Colonic mucosa (tissue), 4 donors: ENCODE results near the gene ZNF600. TPM values are rescaled to one million over a fixed set of nuclear protein-coding genes. Genes with fewer than 3 reads are reported as not detected.
"Not testable (repeated sequence)": the region's sequence is repeated elsewhere in the genome, so short reads cannot be mapped to it uniquely, and the experiment has no call there.

ENCODE experiments used
- DNase-seq: peaks from one replicate; pipeline ENCODE4 v3.0.0-alpha.2; 2020
- H3K27ac ChIP-seq: fragments of 200-600 bp; one replicate; pipeline ENCODE4 v1.8.0; 2021
- H3K27me3 ChIP-seq: fragments of 200-600 bp; one replicate; pipeline ENCODE4 v1.8.0; 2021
- H3K36me3 ChIP-seq: fragments of 200-600 bp; one replicate; pipeline ENCODE4 v1.8.0; 2021
- H3K4me1 ChIP-seq: fragments of 200-600 bp; one replicate; pipeline ENCODE4 v1.8.0; 2021; ENCODE audit warnings: mild to moderate bottlenecking
- H3K4me3 ChIP-seq: fragments of 200-600 bp; one replicate; pipeline ENCODE4 v1.8.0; 2021
- H3K9ac ChIP-seq, 2 donors: one replicate each; pipeline ENCODE4 v1.7.0; 2013; ENCODE audit warnings: control low read depth in 2 of 2, low read depth in 2 of 2, low read length in 2 of 2
- H3K9me3 ChIP-seq: fragments of 200-600 bp; one replicate; pipeline ENCODE4 v1.8.0; 2021
- CTCF ChIP-seq: fragments of 200-600 bp; IDR thresholded peaks from one replicate; pipeline ENCODE4 v1.8.0; 2022; ENCODE audit warnings: antibody characterized with exemption, mild to moderate bottlenecking
- intact Hi-C: fragments of 100-400 bp; cut with DNase I; formaldehyde crosslinking; loops from one replicate; pipeline ENCODE4 v1.14.1; 2022
- total RNA-seq, 2 donors: library from RNA; stranded (reverse); fragmentation: NEBNext Ultra II Directional in 1 of 2; extraction: Animal tissue kit (Norgen Biotek cat#: 25700) in 1 of 2; gene quantifications; one replicate each; pipeline ENCODE4 v1.2.1, GENCODE V29; 2021
- donor health status: healthy.
- donor health status: DM: no; HTN: no; CAD: no.
- donor health status: DM: no; HTN: no; CAD: no.

Gene ZNF600
- total RNA-seq, 2 donors from 2014 or later = 10.4 to 13.2 TPM

- no peak overlapping the region for H3K27ac ChIP-seq
- H3K9me3 ChIP-seq = no peaks in the 10 kb centered on the region
- no peaks in the 10 kb centered on the region for H3K4me1 ChIP-seq
- H3K9ac ChIP-seq = no peak overlapping the region
- H3K27me3 ChIP-seq = no peaks in the 10 kb centered on the region
- H3K4me3 ChIP-seq = no peak overlapping the region
- no peak for TF ChIP-seq CTCF
- DNase-seq = no peak
- no peaks in the 10 kb centered on the region for H3K36me3 ChIP-seq
- intact Hi-C loops = no loop called here
Observed at GRCh38 chr19:52778811-52779210, 7.8 kb downstream of the ZNF600 start.

- DNase-seq, H3K4me3 ChIP-seq, H3K36me3 ChIP-seq, H3K9me3 ChIP-seq, H3K4me1 ChIP-seq, H3K27me3 ChIP-seq, H3K9ac ChIP-seq, H3K27ac ChIP-seq, intact Hi-C loops: not testable (repeated sequence)
Observed at GRCh38 chr19:52756447-52756846, 30.1 kb downstream of the ZNF600 start.

GRCh38 chr19:52749780-52750179, 36.8 kb downstream of the ZNF600 start:
- no peaks in the 10 kb centered on the region for H3K9me3 ChIP-seq
- H3K27me3 ChIP-seq = no peaks in the 10 kb centered on the region
- TF ChIP-seq CTCF = no peak
- H3K9ac ChIP-seq = no peak overlapping the region
- H3K4me3 ChIP-seq = no peak overlapping the region
- DNase-seq = no peak
- H3K36me3 ChIP-seq = no peaks in the 10 kb centered on the region
- no peaks in the 10 kb centered on the region for H3K4me1 ChIP-seq
- intact Hi-C loops = loop anchor here (5.0 kb wide), 1 partner anchor 502 kb away; no protein-coding TSS in a partner anchor
- H3K27ac ChIP-seq = no peak overlapping the region

- no peak overlapping the region for H3K9ac ChIP-seq
- no peaks in the 10 kb centered on the region for H3K36me3 ChIP-seq
- intact Hi-C loops = loop anchor here (5.0 kb wide), 1 partner anchor 501 kb away; no protein-coding TSS in a partner anchor
- TF ChIP-seq CTCF = no peak
- H3K4me1 ChIP-seq = no peaks in the 10 kb centered on the region
- H3K4me3 ChIP-seq = no peak overlapping the region
- H3K27ac ChIP-seq = no peak overlapping the region
- no peaks in the 10 kb centered on the region for H3K9me3 ChIP-seq
- DNase-seq = no peak
- H3K27me3 ChIP-seq = no peaks in the 10 kb centered on the region
Observed at GRCh38 chr19:52748336-52748950, 38.1 kb downstream of the ZNF600 start.

GRCh38 chr19:52745919-52746318, 40.7 kb downstream of the ZNF600 start:
- not testable (repeated sequence) for H3K9me3 ChIP-seq, H3K9ac ChIP-seq, H3K4me3 ChIP-seq, H3K27me3 ChIP-seq, H3K4me1 ChIP-seq, H3K27ac ChIP-seq, DNase-seq, H3K36me3 ChIP-seq
- intact Hi-C loops = loop anchor here (5.0 kb wide), 1 partner anchor 499 kb away; no protein-coding TSS in a partner anchor

- H3K27me3 ChIP-seq = no peaks in the 10 kb centered on the region
- no peak overlapping the region for H3K4me3 ChIP-seq
- DNase-seq = no peak
- H3K4me1 ChIP-seq = no peaks in the 10 kb centered on the region
- H3K36me3 ChIP-seq = no peaks in the 10 kb centered on the region
- intact Hi-C loops = no loop called here
- H3K27ac ChIP-seq = no peak overlapping the region
- TF ChIP-seq CTCF = no peak
- H3K9me3 ChIP-seq = no peaks in the 10 kb centered on the region
- H3K9ac ChIP-seq = no peak overlapping the region
Observed at GRCh38 chr19:52743091-52743490, 43.5 kb downstream of the ZNF600 start.
